Glutamatergic neuron (in vitro differentiated cells): Measurements from ENCODE around the gene TMEM163. TPM values are rescaled to one million over a fixed set of nuclear protein-coding genes. Genes with fewer than 3 reads are reported as not detected.

Source experiments
- DNase-seq: peaks from one replicate; pipeline ENCODE4 v3.0.0; 2022
- H3K27ac Mint-ChIP-seq: one replicate; pipeline ENCODE4 v1.8.0; 2020; ENCODE audit warnings: mild to moderate bottlenecking, mixed read lengths, inconsistent platforms; ENCODE audit not compliant: unreplicated experiment
- H3K27me3 Mint-ChIP-seq: one replicate; pipeline ENCODE4 v1.8.0; 2020; ENCODE audit warnings: mild to moderate bottlenecking, moderate library complexity, mixed read lengths, inconsistent platforms; ENCODE audit not compliant: unreplicated experiment
- H3K36me3 Mint-ChIP-seq: one replicate; pipeline ENCODE4 v1.8.0; 2020; ENCODE audit warnings: mild to moderate bottlenecking, mixed read lengths, inconsistent platforms; ENCODE audit not compliant: unreplicated experiment
- H3K4me1 Mint-ChIP-seq: one replicate; pipeline ENCODE4 v1.8.0; 2020; ENCODE audit warnings: mild to moderate bottlenecking, low read depth, mixed read lengths, inconsistent platforms; ENCODE audit not compliant: unreplicated experiment
- H3K4me3 Mint-ChIP-seq: one replicate; pipeline ENCODE4 v1.8.0; 2020; ENCODE audit warnings: mild to moderate bottlenecking, mixed read lengths, inconsistent platforms; ENCODE audit not compliant: unreplicated experiment
- H3K9me3 Mint-ChIP-seq: one replicate; pipeline ENCODE4 v1.8.0; 2020; ENCODE audit warnings: mild to moderate bottlenecking, moderate library complexity, mixed read lengths, inconsistent platforms; ENCODE audit not compliant: unreplicated experiment
- total RNA-seq: library from RNA; stranded (reverse); fragmentation: NEBNext Ultra II Directional; extraction: Animal tissue kit (Norgen Biotek cat#: 25700); gene quantifications from one replicate; pipeline ENCODE4 v1.2.1, GENCODE V29; 2021; ENCODE audit not compliant: unreplicated experiment
- TF ChIP-seq, protein P1 (sequence below): fragments of 200-600 bp; sonication (generic); IDR thresholded peaks from one replicate; pipeline ENCODE4 v1.5.0; 2021; ENCODE audit not compliant: partially characterized antibody, unreplicated experiment

The TMEM163 gene
- total RNA-seq, 1 donor from 2014 or later = 27.7 TPM

DNA sequence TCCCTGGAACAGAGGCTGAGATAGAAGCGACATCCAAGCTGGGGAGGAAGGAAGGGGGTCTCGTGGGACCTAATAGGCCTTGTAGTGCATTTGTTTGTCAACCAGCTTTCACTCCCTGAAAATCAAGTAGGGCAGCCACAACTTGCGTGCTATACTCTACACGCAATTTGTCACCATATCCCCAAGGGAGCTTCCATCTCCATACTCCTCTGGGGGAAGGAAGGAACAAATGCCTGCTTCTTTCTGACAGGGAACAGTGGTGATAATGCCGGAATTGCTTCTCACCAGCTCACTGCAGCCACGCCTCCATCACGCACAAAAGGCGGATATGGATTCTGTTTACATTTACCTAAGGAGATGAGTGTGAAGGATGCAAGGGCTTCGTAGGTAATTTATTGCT, 213.4 kb downstream of the TMEM163 start:
- Mint-ChIP-seq H3K4me3 (no peak overlapping the region), H3K9me3 (peaks cover 3% of the 10 kb centered on the region), H3K27ac (no peak overlapping the region), H3K36me3 (peaks cover 10% of the 10 kb centered on the region), H3K4me1 (peaks cover 19% of the 10 kb centered on the region), H3K27me3 (no peaks in the 10 kb centered on the region)
- TF ChIP-seq, protein P1, sequence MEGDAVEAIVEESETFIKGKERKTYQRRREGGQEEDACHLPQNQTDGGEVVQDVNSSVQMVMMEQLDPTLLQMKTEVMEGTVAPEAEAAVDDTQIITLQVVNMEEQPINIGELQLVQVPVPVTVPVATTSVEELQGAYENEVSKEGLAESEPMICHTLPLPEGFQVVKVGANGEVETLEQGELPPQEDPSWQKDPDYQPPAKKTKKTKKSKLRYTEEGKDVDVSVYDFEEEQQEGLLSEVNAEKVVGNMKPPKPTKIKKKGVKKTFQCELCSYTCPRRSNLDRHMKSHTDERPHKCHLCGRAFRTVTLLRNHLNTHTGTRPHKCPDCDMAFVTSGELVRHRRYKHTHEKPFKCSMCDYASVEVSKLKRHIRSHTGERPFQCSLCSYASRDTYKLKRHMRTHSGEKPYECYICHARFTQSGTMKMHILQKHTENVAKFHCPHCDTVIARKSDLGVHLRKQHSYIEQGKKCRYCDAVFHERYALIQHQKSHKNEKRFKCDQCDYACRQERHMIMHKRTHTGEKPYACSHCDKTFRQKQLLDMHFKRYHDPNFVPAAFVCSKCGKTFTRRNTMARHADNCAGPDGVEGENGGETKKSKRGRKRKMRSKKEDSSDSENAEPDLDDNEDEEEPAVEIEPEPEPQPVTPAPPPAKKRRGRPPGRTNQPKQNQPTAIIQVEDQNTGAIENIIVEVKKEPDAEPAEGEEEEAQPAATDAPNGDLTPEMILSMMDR = no peak
- DNase-seq = no peak

DNA sequence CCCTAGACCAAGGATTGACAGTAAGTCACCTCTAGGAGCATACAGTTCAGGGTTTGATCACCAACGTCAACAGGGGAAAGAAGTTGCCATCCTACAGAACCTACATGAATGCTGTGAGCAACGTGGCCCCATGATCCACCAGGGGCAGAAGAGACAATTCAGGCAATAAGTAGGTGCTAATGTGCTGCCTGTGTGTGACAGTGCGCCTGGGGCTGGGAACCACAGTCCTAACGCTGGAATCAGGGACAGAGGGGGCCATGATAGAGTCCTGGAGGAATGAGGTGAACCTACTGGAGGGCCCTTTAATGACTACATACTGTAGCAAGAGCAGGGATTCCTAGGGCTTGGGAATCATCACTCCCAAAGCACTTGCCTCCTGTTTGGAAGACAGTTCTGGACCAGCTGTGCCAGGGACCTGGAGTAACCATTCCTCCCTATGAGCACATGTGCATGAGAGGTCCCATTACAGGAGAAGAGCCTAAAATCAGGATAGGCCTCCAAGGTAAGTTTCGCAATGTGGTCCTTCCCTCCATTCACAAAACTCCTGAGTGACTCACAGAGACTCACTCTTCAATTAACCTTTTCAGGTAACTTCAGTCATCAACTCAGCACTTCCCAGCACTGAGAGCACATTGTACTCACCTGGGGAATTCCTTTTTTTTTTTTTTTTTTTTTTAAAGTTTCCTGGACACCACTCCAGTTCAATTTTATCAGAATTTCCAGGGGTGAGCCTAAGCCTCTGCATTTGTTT, 214.0 kb downstream of the TMEM163 start:
- peaks cover 25% of the 10 kb centered on the region for H3K4me1 Mint-ChIP-seq
- peaks cover 2% of the 10 kb centered on the region for H3K27me3 Mint-ChIP-seq
- no peak overlapping the region for H3K4me3 Mint-ChIP-seq
- peaks cover 3% of the 10 kb centered on the region for H3K9me3 Mint-ChIP-seq
- peaks cover 10% of the 10 kb centered on the region for H3K36me3 Mint-ChIP-seq
- DNase-seq = no peak
- TF ChIP-seq, protein P1 = no peak
- no peak overlapping the region for H3K27ac Mint-ChIP-seq

- peaks cover 2% of the 10 kb centered on the region for H3K27me3 Mint-ChIP-seq
- H3K27ac Mint-ChIP-seq = no peak overlapping the region
- no peak for DNase-seq
- H3K4me1 Mint-ChIP-seq = peaks cover 33% of the 10 kb centered on the region
- no peak overlapping the region for H3K4me3 Mint-ChIP-seq
- peaks cover 3% of the 10 kb centered on the region for H3K9me3 Mint-ChIP-seq
- TF ChIP-seq, protein P1 = no peak
- peaks cover 10% of the 10 kb centered on the region for H3K36me3 Mint-ChIP-seq
Observed at GRCh38 chr2:134502104-134502503, 216.7 kb downstream of the TMEM163 start.

GRCh38 chr2:134501476-134502091, 217.2 kb downstream of the TMEM163 start:
- Mint-ChIP-seq H3K9me3 (peaks cover 7% of the 10 kb centered on the region), H3K36me3 (peaks cover 10% of the 10 kb centered on the region), H3K4me1 (peaks cover 33% of the 10 kb centered on the region), H3K27ac (no peak overlapping the region), H3K27me3 (peaks cover 2% of the 10 kb centered on the region), H3K4me3 (no peak overlapping the region)
- DNase-seq = no peak
- TF ChIP-seq, protein P1 = no peak
